Head of caudate nucleus (tissue), 42 donors: ENCODE measurements around the gene DNAJB12.

Experiments
- DNase-seq, 42 donors: peaks; one replicate each; pipeline versions ENCODE4 v3.0.0 to v3.0.0-alpha.2; 2020 to 2021; ENCODE audit warnings: mixed read lengths in 7 of 42
- intact Hi-C: fragments of 100-400 bp; cut with DNase I; formaldehyde crosslinking; loops from one replicate; pipeline ENCODE4 v1.15.0; 2022

The DNAJB12 gene

GRCh38 chr10:72334825-72335393 is 19.8 kb downstream of the DNAJB12 start:
- intact Hi-C loops = loop anchor here (10.0 kb wide), 3 partner anchors 200 to 370 kb away; partner anchors contain the start of gene CHST3
- peak in 35 of 42 donors; percentile 35 to 82 (median 63) for DNase-seq

GRCh38 chr10:72334196-72334824 is 20.4 kb downstream of the DNAJB12 start:
- intact Hi-C loops = loop anchor here (10.0 kb wide), 3 partner anchors 200 to 370 kb away; partner anchors contain the start of gene CHST3
- peak; percentile 57 to 94 (median 80) for DNase-seq

- peak in 1 of 42 donors; percentile 31 for DNase-seq
- intact Hi-C loops = loop anchor here (10.0 kb wide), 3 partner anchors 199 to 369 kb away; partner anchors contain the start of gene CHST3
These were observed 21.4 kb downstream of the DNAJB12 start for GRCh38 chr10:72333112-72334015.

GRCh38 chr10:72332423-72333111 is 22.2 kb downstream of the DNAJB12 start:
- intact Hi-C loops = loop anchor here (10.0 kb wide), 3 partner anchors 198 to 368 kb away; partner anchors contain the start of gene CHST3
- no peak for DNase-seq

- peak; percentile 71 to 96 (median 91) for DNase-seq
- intact Hi-C loops = loop anchor here (10.0 kb wide), 3 partner anchors 197 to 367 kb away; partner anchors contain the start of gene CHST3
These were observed 22.9 kb downstream of the DNAJB12 start for GRCh38 chr10:72331575-72332422.

GRCh38 chr10:72330069-72330426 is 24.7 kb downstream of the DNAJB12 start:
- DNase-seq = no peak
- intact Hi-C loops = loop anchor here (10.0 kb wide), 3 partner anchors 195 to 365 kb away; partner anchors contain the start of gene CHST3

GRCh38 chr10:72329290-72330068 is 25.2 kb downstream of the DNAJB12 start:
- intact Hi-C loops = loop anchor here (5.0 to 10.0 kb wide), 4 partner anchors 52 to 365 kb away; partner anchors contain the start of gene CHST3
- peak in 3 of 42 donors; percentile 20 to 56 (median 25) for DNase-seq

GRCh38 chr10:72328829-72329204 is 25.9 kb downstream of the DNAJB12 start:
- intact Hi-C loops = loop anchor here (5.0 kb wide), 1 partner anchor 52 kb away; no protein-coding TSS in a partner anchor
- no peak for DNase-seq

GRCh38 chr10:72328045-72328828 is 26.5 kb downstream of the DNAJB12 start:
- DNase-seq = peak in 41 of 42 donors; percentile 67 to 92 (median 80)
- intact Hi-C loops = loop anchor here (5.0 kb wide), 1 partner anchor 51 kb away; no protein-coding TSS in a partner anchor

GRCh38 chr10:72326665-72327603 is 27.8 kb downstream of the DNAJB12 start:
- DNase-seq = peak in 1 of 42 donors; percentile 47
- intact Hi-C loops = loop anchor here (5.0 kb wide), 1 partner anchor 50 kb away; no protein-coding TSS in a partner anchor

- peak; percentile 56 to 91 (median 82) for DNase-seq
- intact Hi-C loops = loop anchor here (5.0 kb wide), 1 partner anchor 48 kb away; no protein-coding TSS in a partner anchor
These were observed 29.2 kb downstream of the DNAJB12 start for GRCh38 chr10:72325243-72326175.

GRCh38 chr10:72323771-72324191 is 30.9 kb downstream of the DNAJB12 start:
- intact Hi-C loops = no loop called here

GRCh38 chr10:72323108-72323749 is 31.5 kb downstream of the DNAJB12 start:
- DNase-seq = no peak
- intact Hi-C loops = no loop called here

More at GRCh38 chr10:72323771-72324191, 30.9 kb downstream of the DNAJB12 start:
- DNase-seq = no peak
